Natural killer cell (primary cell): ENCODE results near the gene GNG8. TPM values are rescaled to one million over a fixed set of nuclear protein-coding genes. Genes with fewer than 3 reads are reported as not detected.

Source experiments
- ATAC-seq, 3 donors: fragments of 150-1000 bp in 2 of 3; fragments of 200-7000 bp in 1 of 3; cut with Tn5 transposase; 1 replicate in 1 of 3; 2 replicates in 2 of 3; pipeline ENCODE4 v1.10.0; 2021; ENCODE audit warnings: mild to moderate bottlenecking in 2 of 3, moderate library complexity in 2 of 3
- DNase-seq, 2 donors: peaks; one replicate each; pipeline versions ENCODE4 v3.0.0 to v3.0.0-alpha.2; 2013 to 2021; ENCODE audit warnings: mixed read lengths in 1 of 2
- H3K27ac ChIP-seq: one replicate; pipeline ENCODE4 v1.5.1; 2013; ENCODE audit warnings: mild to moderate bottlenecking, low read length
- H3K27me3 ChIP-seq: one replicate; pipeline ENCODE4 v1.6.1; 2013; ENCODE audit warnings: low read length; ENCODE audit not compliant: control insufficient read depth, insufficient read depth
- H3K36me3 ChIP-seq: one replicate; pipeline ENCODE4 v1.6.1; 2013; ENCODE audit warnings: low read length; ENCODE audit not compliant: control insufficient read depth, insufficient read depth
- H3K4me1 ChIP-seq: one replicate; pipeline ENCODE4 v1.6.1; 2013; ENCODE audit warnings: low read length; ENCODE audit not compliant: control insufficient read depth, insufficient read depth
- H3K4me3 ChIP-seq: one replicate; pipeline ENCODE4 v1.5.1; 2013; ENCODE audit warnings: low read length
- H3K9me3 ChIP-seq: one replicate; pipeline ENCODE4 v1.6.1; 2013; ENCODE audit warnings: low read length; ENCODE audit not compliant: control insufficient read depth, insufficient read depth
- H3K27ac Mint-ChIP-seq, 2 donors: one replicate each; pipeline ENCODE4 v1.8.0; 2022; ENCODE audit warnings: mild to moderate bottlenecking in 2 of 2, mixed read lengths in 2 of 2, moderate library complexity in 1 of 2
- H3K27me3 Mint-ChIP-seq, 2 donors: one replicate each; pipeline ENCODE4 v1.8.0; 2022; ENCODE audit warnings: low read depth in 2 of 2, mixed read lengths in 2 of 2
- H3K36me3 Mint-ChIP-seq: one replicate; pipeline ENCODE4 v1.8.0; 2022; ENCODE audit warnings: mixed read lengths
- H3K4me1 Mint-ChIP-seq, 2 donors: one replicate each; pipeline ENCODE4 v1.8.0; 2022; ENCODE audit warnings: mixed read lengths in 2 of 2
- H3K4me3 Mint-ChIP-seq: one replicate; pipeline ENCODE4 v1.8.0; 2022; ENCODE audit warnings: mild to moderate bottlenecking, moderate library complexity, mixed read lengths
- H3K9me3 Mint-ChIP-seq, 2 donors: one replicate each; pipeline ENCODE4 v1.8.0; 2022; ENCODE audit warnings: mixed read lengths in 2 of 2
- WGBS: methylation state at CpG from one replicate; pipeline ENCODE4 v1.1.7; 2013; ENCODE audit warnings: missing lambda C conversion rate; ENCODE audit not compliant: insufficient coverage; 5-methylcytosine and 5-hydroxymethylcytosine counted together
- intact Hi-C: fragments of 100-400 bp; cut with micrococcal nuclease; formaldehyde crosslinking; loops from one replicate; pipeline ENCODE4 v1.14.2; 2022
- total RNA-seq, 4 donors: library from RNA; stranded (reverse); fragments of 120-200 nt in 1 of 4; gene quantifications; one replicate each; pipeline versions ENCODE4 v1.2.3 to v1.2.4, GENCODE V29; 2013 to 2022
- TF ChIP-seq, protein P1 (sequence below): fragments of 200-600 bp; IDR thresholded peaks from one replicate; pipeline ENCODE4 v1.8.0; 2022; ENCODE audit warnings: antibody characterized with exemption

GNG8 gene
- total RNA-seq, 3 donors from 2014 or later (not counting 1 experiment from before 2014, with no cell fraction given) = not detected

DNA sequence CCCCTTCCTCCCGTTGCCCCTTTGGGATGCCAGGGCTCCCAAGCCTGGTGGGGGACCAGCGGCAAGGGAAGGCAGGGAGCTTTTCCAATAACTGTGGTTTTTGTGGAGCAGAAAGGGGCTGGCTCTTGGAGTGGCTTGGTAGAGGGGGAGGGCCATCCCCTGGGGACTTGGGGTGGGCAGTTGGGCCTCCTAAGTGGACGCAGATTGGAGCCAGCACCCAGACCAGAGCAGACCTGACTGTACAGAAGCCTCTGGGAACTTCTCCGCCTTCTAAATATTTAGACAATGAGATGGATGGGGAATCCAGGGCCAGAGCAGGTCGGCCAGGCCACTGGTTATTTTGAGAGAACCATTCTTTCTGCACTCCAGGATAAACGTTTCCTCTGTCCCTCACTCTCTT, 15.3 kb downstream of the GNG8 start:
- Histone ChIP-seq H3K36me3 (no peaks in the 10 kb centered on the region), H3K27ac (peak overlapping the region; percentile 78), H3K9me3 (no peaks in the 10 kb centered on the region), H3K4me3 (no peak overlapping the region), H3K27me3 (no peaks in the 10 kb centered on the region), H3K4me1 (peaks cover 44% of the 10 kb centered on the region)
- TF ChIP-seq, protein P1, sequence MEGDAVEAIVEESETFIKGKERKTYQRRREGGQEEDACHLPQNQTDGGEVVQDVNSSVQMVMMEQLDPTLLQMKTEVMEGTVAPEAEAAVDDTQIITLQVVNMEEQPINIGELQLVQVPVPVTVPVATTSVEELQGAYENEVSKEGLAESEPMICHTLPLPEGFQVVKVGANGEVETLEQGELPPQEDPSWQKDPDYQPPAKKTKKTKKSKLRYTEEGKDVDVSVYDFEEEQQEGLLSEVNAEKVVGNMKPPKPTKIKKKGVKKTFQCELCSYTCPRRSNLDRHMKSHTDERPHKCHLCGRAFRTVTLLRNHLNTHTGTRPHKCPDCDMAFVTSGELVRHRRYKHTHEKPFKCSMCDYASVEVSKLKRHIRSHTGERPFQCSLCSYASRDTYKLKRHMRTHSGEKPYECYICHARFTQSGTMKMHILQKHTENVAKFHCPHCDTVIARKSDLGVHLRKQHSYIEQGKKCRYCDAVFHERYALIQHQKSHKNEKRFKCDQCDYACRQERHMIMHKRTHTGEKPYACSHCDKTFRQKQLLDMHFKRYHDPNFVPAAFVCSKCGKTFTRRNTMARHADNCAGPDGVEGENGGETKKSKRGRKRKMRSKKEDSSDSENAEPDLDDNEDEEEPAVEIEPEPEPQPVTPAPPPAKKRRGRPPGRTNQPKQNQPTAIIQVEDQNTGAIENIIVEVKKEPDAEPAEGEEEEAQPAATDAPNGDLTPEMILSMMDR = no peak
- WGBS = 85% methylated on average over 6 of the region's 6 CpGs
- Mint-ChIP-seq H3K36me3 (no peaks in the 10 kb centered on the region), H3K27me3 (peaks cover 13 to 27% of the 10 kb centered on the region in 2 donors), H3K9me3 (no peaks in the 10 kb centered on the region), H3K4me1 (peaks cover 6 to 17% of the 10 kb centered on the region in 2 donors), H3K4me3 (no peak overlapping the region), H3K27ac (no peak overlapping the region)
- no peak for DNase-seq
- no peak for ATAC-seq
- intact Hi-C loops = no loop called here

- Histone ChIP-seq H3K4me1 (peaks cover 44% of the 10 kb centered on the region), H3K9me3 (no peaks in the 10 kb centered on the region), H3K27me3 (no peaks in the 10 kb centered on the region), H3K27ac (peak overlapping the region; percentile 78), H3K4me3 (no peak overlapping the region), H3K36me3 (no peaks in the 10 kb centered on the region)
- Mint-ChIP-seq H3K9me3 (no peaks in the 10 kb centered on the region), H3K4me1 (peaks cover 6 to 17% of the 10 kb centered on the region in 2 donors), H3K36me3 (no peaks in the 10 kb centered on the region), H3K4me3 (no peak overlapping the region), H3K27ac (no peak overlapping the region), H3K27me3 (peaks cover 13 to 27% of the 10 kb centered on the region in 2 donors)
- intact Hi-C loops = no loop called here
- TF ChIP-seq, protein P1 = no peak
- 78% methylated on average over 3 of the region's 3 CpGs for WGBS
- ATAC-seq = no peak
- DNase-seq = no peak
Observed at GRCh38 chr19:46620267-46620666, 15.7 kb downstream of the GNG8 start.

- no peaks in the 10 kb centered on the region for H3K9me3 ChIP-seq
- H3K27ac ChIP-seq = peak overlapping the region; percentile 78
- WGBS = 44% methylated on average over 9 of the region's 9 CpGs
- no peaks in the 10 kb centered on the region for H3K36me3 Mint-ChIP-seq
- DNase-seq (peak in 1 of 2 donors; percentile 73), ATAC-seq (no peak)
- H3K27me3 ChIP-seq = no peaks in the 10 kb centered on the region
- H3K27ac Mint-ChIP-seq = no peak overlapping the region
- peaks cover 44% of the 10 kb centered on the region for H3K4me1 ChIP-seq
- no peak overlapping the region for H3K4me3 ChIP-seq
- TF ChIP-seq, protein P1 = no peak
- H3K9me3 Mint-ChIP-seq = no peaks in the 10 kb centered on the region
- no peaks in the 10 kb centered on the region for H3K36me3 ChIP-seq
- H3K4me1 Mint-ChIP-seq = peaks cover 12 to 13% of the 10 kb centered on the region in 2 donors
- no peak overlapping the region for H3K4me3 Mint-ChIP-seq
- peaks cover 7 to 21% of the 10 kb centered on the region in 2 donors for H3K27me3 Mint-ChIP-seq
- intact Hi-C loops = no loop called here
Observed at GRCh38 chr19:46618670-46619231, 17.3 kb downstream of the GNG8 start.

DNA sequence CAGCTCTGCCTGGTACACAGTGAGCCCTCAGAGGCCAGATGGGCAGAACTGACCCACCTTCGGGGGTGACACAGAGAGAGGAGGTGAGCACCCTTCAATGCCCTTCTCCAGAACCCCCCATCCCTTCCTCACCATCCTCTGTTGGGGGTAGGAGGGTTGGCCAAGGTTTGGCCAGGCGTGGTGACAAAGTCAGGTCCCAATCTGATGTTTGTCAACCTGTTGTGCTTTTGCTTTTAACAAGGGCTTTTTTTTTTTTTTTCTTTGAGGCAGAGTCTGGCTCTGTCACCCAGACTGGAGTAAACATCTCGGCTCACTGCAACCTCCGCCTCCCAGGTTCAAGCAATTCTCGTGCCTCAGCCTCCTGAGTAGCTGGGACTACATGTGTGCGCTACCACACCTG, 18.4 kb downstream of the GNG8 start:
- DNase-seq (peak in 1 of 2 donors; percentile 54), ATAC-seq (no peak)
- Mint-ChIP-seq H3K36me3 (no peaks in the 10 kb centered on the region), H3K27me3 (peaks cover 7 to 21% of the 10 kb centered on the region in 2 donors), H3K27ac (no peak overlapping the region), H3K4me1 (peaks cover 12 to 13% of the 10 kb centered on the region in 2 donors), H3K4me3 (no peak overlapping the region), H3K9me3 (no peaks in the 10 kb centered on the region)
- peak overlapping the region; percentile 41 for H3K27ac ChIP-seq
- H3K36me3 ChIP-seq = no peaks in the 10 kb centered on the region
- H3K4me3 ChIP-seq = no peak overlapping the region
- WGBS = 89% methylated on average over 5 of the region's 6 CpGs
- peaks cover 46% of the 10 kb centered on the region for H3K4me1 ChIP-seq
- TF ChIP-seq, protein P1 = no peak
- no peaks in the 10 kb centered on the region for H3K9me3 ChIP-seq
- intact Hi-C loops = no loop called here
- no peaks in the 10 kb centered on the region for H3K27me3 ChIP-seq
